ENCODE measurements around the gene DGKD.

GRCh38 chr2:233468741-233469110 lies 114.4 kb downstream of the DGKD start:
- TF ChIP-seq CTCF (conservative IDR thresholded peaks at IDR 0.05 in 1 of 2, IDR thresholded peaks at IDR 0.05 in 1 of 2; ENCODE audit: low read depth in 1 of 2, low read length in 2 of 2) (no peak), EZH2 (IDR thresholded peaks at IDR 0.05; ENCODE audit: low read length, missing control alignments) (no peak)

Data from fibroblast of lung (primary cell).